SU-DHL-6 (cell line): Measurements from ENCODE around the gene SPRED2.
A peak's percentile ranks its signal among the peaks of the same experiment; 100 is the strongest.

ENCODE experiments used
- H2AFZ ChIP-seq: fragments of 200-600 bp; sonication (generic); 2 replicates; pipeline ENCODE4 v1.6.1; 2014; ENCODE audit warnings: low read depth, mild to moderate bottlenecking, moderate library complexity, mixed read lengths, antibody characterized with exemption, low read length; ENCODE audit not compliant: severe bottlenecking
- H3F3A ChIP-seq: fragments of 200-600 bp; shearing (Covaris generic); 2 replicates; pipeline ENCODE4 v1.6.0; 2016; ENCODE audit warnings: antibody characterized with exemption, mild to moderate bottlenecking; ENCODE audit not compliant: insufficient read depth
- H3K27ac ChIP-seq: fragments of 200-600 bp; sonication (generic); 2 replicates; pipeline ENCODE4 v1.5.1; 2016; ENCODE audit warnings: low read depth, mild to moderate bottlenecking, low read length, moderate library complexity, mixed read lengths
- H3K27me3 ChIP-seq: fragments of 200-600 bp; sonication (generic), shearing (Covaris generic); 2 replicates; pipeline ENCODE4 v1.6.0; 2014; ENCODE audit warnings: mild to moderate bottlenecking, low read length
- H3K36me3 ChIP-seq: fragments of 200-600 bp; sonication (generic); 2 replicates; pipeline ENCODE4 v1.6.1; 2014; ENCODE audit warnings: mild to moderate bottlenecking, low read length, mixed read lengths
- H3K4me2 ChIP-seq: fragments of 300-600, 200-600 bp; shearing (Covaris generic), sonication (generic); 2 replicates; pipeline ENCODE4 v1.6.0; 2014; ENCODE audit warnings: low read length, low read depth, mild to moderate bottlenecking; ENCODE audit not compliant: poor library complexity, severe bottlenecking
- H3K4me3 ChIP-seq: fragments of 200-600 bp; sonication (generic); 2 replicates; pipeline ENCODE4 v1.5.1; 2014; ENCODE audit warnings: antibody characterized with exemption, low read length, mild to moderate bottlenecking, mixed read lengths; ENCODE audit not compliant: insufficient read depth, poor library complexity, severe bottlenecking
- H3K79me2 ChIP-seq: fragments of 200-600 bp; sonication (generic); 2 replicates; pipeline ENCODE4 v1.6.1; 2014; ENCODE audit warnings: mild to moderate bottlenecking, low read length, moderate library complexity; ENCODE audit not compliant: insufficient read depth
- H3K9ac ChIP-seq: fragments of 200-600 bp; sonication (generic); 2 replicates; pipeline ENCODE4 v1.7.0; 2014; ENCODE audit warnings: mild to moderate bottlenecking, low read length
- H3K9me2 ChIP-seq: fragments of 200-600 bp; sonication (generic); replicated peaks from 2 replicates; pipeline ENCODE4 v1.6.1; 2014; ENCODE audit warnings: low read length; ENCODE audit not compliant: insufficient read depth
- H3K9me3 ChIP-seq: fragments of 200-600 bp; sonication (generic); 2 replicates; pipeline ENCODE4 v1.6.1; 2014; ENCODE audit warnings: low read length, mixed read lengths; ENCODE audit not compliant: insufficient read depth
- H4K20me1 ChIP-seq: fragments of 200-600 bp; sonication (generic); 2 replicates; pipeline ENCODE4 v1.6.1; 2014; ENCODE audit warnings: low read depth, mild to moderate bottlenecking, antibody characterized with exemption, low read length, moderate library complexity, mixed read lengths
- EZH2phosphoT487 ChIP-seq: fragments of 200-600 bp; sonication (generic), shearing (Covaris generic); conservative IDR thresholded peaks from 2 replicates; pipeline ENCODE4 v1.6.1; 2018; ENCODE audit warnings: mild to moderate bottlenecking, antibody characterized with exemption, low read length, moderate library complexity, mixed read lengths
- TF ChIP-seq, protein P1 (sequence below): fragments of 200-600 bp; sonication (generic); IDR thresholded peaks from one replicate; pipeline ENCODE4 v1.5.1; 2017; ENCODE audit warnings: antibody characterized with exemption, mild to moderate bottlenecking, low read length, moderate library complexity; ENCODE audit not compliant: insufficient read depth, poor library complexity, severe bottlenecking

SPRED2 gene

DNA sequence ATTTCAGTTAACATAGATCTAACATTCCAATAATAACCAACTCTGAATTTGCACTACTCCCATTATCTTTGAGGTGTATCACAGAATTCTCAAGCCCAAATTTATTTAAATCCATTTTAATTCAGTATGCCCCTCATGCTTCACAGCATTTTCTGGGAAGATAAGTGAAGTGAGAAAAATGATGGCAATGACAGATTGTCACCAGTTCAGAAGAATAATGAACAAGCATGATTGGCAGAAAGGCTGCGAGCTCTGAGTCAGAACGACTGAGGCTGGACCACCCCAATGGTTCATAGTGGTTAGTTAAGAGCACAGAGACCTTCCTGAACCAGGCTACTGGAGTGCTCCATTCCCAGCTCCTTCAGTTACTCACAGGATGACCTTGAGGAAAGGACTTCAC is 4.9 kb downstream of the SPRED2 start:
- Histone ChIP-seq H4K20me1 (peaks cover 43% of the 10 kb centered on the region), H3K27ac (no peak overlapping the region), H3K9me3 (no peaks in the 10 kb centered on the region), H2AFZ (no peak overlapping the region), H3K9me2 (no peaks in the 10 kb centered on the region), H3F3A (peaks cover 14% of the 10 kb centered on the region; the same call in 1 of the 2 replicates), H3K9ac (no peak overlapping the region), H3K27me3 (no peaks in the 10 kb centered on the region), H3K36me3 (peaks cover 9% of the 10 kb centered on the region; the same call in 1 of the 2 replicates), H3K4me2 (no peak overlapping the region), H3K4me3 (no peak overlapping the region), H3K79me2 (peaks cover 90% of the 10 kb centered on the region)
- no peak for TF ChIP-seq EZH2phosphoT487
- TF ChIP-seq, protein P1, sequence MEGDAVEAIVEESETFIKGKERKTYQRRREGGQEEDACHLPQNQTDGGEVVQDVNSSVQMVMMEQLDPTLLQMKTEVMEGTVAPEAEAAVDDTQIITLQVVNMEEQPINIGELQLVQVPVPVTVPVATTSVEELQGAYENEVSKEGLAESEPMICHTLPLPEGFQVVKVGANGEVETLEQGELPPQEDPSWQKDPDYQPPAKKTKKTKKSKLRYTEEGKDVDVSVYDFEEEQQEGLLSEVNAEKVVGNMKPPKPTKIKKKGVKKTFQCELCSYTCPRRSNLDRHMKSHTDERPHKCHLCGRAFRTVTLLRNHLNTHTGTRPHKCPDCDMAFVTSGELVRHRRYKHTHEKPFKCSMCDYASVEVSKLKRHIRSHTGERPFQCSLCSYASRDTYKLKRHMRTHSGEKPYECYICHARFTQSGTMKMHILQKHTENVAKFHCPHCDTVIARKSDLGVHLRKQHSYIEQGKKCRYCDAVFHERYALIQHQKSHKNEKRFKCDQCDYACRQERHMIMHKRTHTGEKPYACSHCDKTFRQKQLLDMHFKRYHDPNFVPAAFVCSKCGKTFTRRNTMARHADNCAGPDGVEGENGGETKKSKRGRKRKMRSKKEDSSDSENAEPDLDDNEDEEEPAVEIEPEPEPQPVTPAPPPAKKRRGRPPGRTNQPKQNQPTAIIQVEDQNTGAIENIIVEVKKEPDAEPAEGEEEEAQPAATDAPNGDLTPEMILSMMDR: no peak

DNA sequence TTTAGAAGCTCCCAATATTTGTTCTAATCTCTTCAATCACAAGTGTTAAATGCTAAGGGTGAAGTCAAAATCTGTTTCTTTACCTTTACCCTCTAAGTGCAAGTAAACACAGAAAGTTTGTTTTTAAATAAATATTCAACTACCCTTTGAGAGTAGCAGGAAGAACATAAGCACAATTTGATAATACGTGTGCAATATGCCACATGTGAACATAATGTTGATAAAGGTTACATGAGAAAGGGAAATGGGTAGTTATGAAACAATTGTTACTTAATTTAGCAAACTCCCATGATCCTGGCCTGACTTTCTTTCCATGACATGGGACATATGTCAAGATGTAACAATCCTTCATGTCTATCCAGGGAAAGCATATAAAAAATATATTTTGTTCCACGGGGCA is 7.1 kb downstream of the SPRED2 start:
- H3K9ac ChIP-seq: no peak overlapping the region
- H3K4me2 ChIP-seq: no peak overlapping the region
- no peak overlapping the region for H3K27ac ChIP-seq
- peaks cover 100% of the 10 kb centered on the region for H3K79me2 ChIP-seq
- no peak overlapping the region for H3K4me3 ChIP-seq
- H4K20me1 ChIP-seq: peaks cover 45% of the 10 kb centered on the region
- H2AFZ ChIP-seq: no peak overlapping the region
- peaks cover 9% of the 10 kb centered on the region; the same call in 1 of the 2 replicates for H3K36me3 ChIP-seq
- no peak for TF ChIP-seq EZH2phosphoT487
- TF ChIP-seq, protein P1: no peak
- H3K9me2 ChIP-seq: no peaks in the 10 kb centered on the region
- no peaks in the 10 kb centered on the region for H3K9me3 ChIP-seq
- H3F3A ChIP-seq: peaks cover 28% of the 10 kb centered on the region
- no peaks in the 10 kb centered on the region for H3K27me3 ChIP-seq

DNA sequence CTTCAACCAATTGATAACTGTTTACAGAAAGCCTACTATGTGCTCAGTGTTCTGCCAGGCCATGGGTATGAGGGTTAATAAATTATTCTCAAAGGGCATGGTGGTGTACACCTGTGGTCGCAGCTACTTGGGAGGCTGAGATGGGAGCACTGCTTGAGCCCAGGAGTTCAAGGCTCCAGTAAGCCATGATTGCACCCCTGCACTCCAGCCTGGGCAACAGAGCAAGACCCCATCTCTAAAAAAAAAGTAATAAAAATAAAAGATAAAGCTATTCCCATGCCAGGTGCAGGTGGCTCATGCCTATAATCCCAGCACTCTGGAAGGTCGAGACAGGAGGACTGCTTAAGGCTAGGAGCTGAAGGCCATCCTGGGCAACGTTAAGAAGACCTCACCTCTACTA is 8.0 kb downstream of the SPRED2 start:
- H3K9me3 ChIP-seq: no peaks in the 10 kb centered on the region
- H3K27ac ChIP-seq: no peak overlapping the region
- no peak overlapping the region for H3K4me3 ChIP-seq
- H2AFZ ChIP-seq: no peak overlapping the region
- H3K4me2 ChIP-seq: no peak overlapping the region
- H3K79me2 ChIP-seq: peaks cover 100% of the 10 kb centered on the region
- no peaks in the 10 kb centered on the region for H3K27me3 ChIP-seq
- H3K9me2 ChIP-seq: no peaks in the 10 kb centered on the region
- H3K36me3 ChIP-seq: peaks cover 3% of the 10 kb centered on the region; the same call in 1 of the 2 replicates
- H4K20me1 ChIP-seq: peaks cover 40% of the 10 kb centered on the region
- no peak overlapping the region for H3K9ac ChIP-seq
- peaks cover 23% of the 10 kb centered on the region for H3F3A ChIP-seq
- TF ChIP-seq EZH2phosphoT487: no peak
- TF ChIP-seq, protein P1: no peak

DNA sequence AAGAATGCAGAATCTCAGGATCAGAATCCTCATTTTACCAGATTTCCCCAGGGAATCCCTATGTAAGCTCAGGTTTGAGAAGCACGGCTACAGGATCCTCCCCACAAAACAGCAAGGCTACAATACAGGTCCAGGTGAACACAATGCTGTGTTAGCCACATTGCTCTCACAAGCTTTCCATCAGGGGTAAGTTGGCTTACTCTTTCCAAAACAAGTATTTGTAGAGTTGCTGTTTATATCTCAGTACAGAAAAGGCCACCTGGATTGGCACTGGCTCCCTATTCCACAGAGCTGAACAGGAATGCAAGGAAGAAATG is 11.0 kb downstream of the SPRED2 start:
- no peak for TF ChIP-seq EZH2phosphoT487
- TF ChIP-seq, protein P1: no peak
- Histone ChIP-seq H3K9me3 (no peaks in the 10 kb centered on the region), H3K36me3 (0 out of 2 replicates have a peak, but pooled peaks cover 2% of the 10 kb centered on the region), H3K4me2 (peak overlapping the region; percentile 50), H3K79me2 (peaks cover 98% of the 10 kb centered on the region), H3F3A (peaks cover 20% of the 10 kb centered on the region), H2AFZ (no peak overlapping the region), H3K27ac (peak overlapping the region; percentile 45), H4K20me1 (peaks cover 34% of the 10 kb centered on the region; the same call in 1 of the 2 replicates), H3K4me3 (no peak overlapping the region), H3K9me2 (no peaks in the 10 kb centered on the region), H3K9ac (peak overlapping the region; percentile 21), H3K27me3 (no peaks in the 10 kb centered on the region)
